SK-N-SH (cell line): ENCODE results near the gene MYOM3. TPM values are rescaled to one million over a fixed set of nuclear protein-coding genes. Genes with fewer than 3 reads are reported as not detected.
A peak's percentile ranks its signal among the peaks of the same experiment; 100 is the strongest.

Experiments used
- CTCF ChIA-PET: fragments of 300-600, 350-600 bp; formaldehyde crosslinking; extraction: SDS; loops from one replicate; lab custom pipeline; 2021; lab: Yijun Ruan, JAX
- POLR2A ChIA-PET: fragments of 350-600 bp; sonication (Branson Sonifier 250); formaldehyde crosslinking; extraction: SDS; loops from one replicate; lab custom pipeline; 2020; ENCODE audit warnings: antibody characterized with exemption, inconsistent platforms; lab: Yijun Ruan, JAX
- DNase-seq: peaks from one replicate; pipeline ENCODE4 v3.0.0; 2012
- H2AFZ ChIP-seq: fragments of 200-600 bp; sonication (generic); 2 replicates; pipeline ENCODE4 v1.8.1; 2016; ENCODE audit warnings: antibody characterized with exemption, mild to moderate bottlenecking, low read depth
- H3F3A ChIP-seq: fragments of 200-600 bp; sonication (generic); replicated peaks from 2 replicates; pipeline ENCODE3; 2016; ENCODE audit warnings: antibody characterized with exemption, mild to moderate bottlenecking; ENCODE audit not compliant: insufficient read depth
- H3K27ac ChIP-seq, 2 experiments: fragments of 200-500 bp in 1 of 2; fragments of 200-600 bp in 1 of 2; sonication (Bioruptor generic) in 1 of 2; sonication (generic), shearing (Covaris generic) in 1 of 2; 2 replicates each; pipeline versions ENCODE4 v1.5.1 to v1.6.1; 2014 to 2016; ENCODE audit warnings: low read depth in 2 of 2, inconsistent platforms in 1 of 2, low read length in 1 of 2, mild to moderate bottlenecking in 1 of 2, mixed read lengths in 1 of 2
- H3K27me3 ChIP-seq: fragments of 200-600 bp; sonication (generic), shearing (Covaris generic); 2 replicates; pipeline ENCODE4 v1.6.1; 2016; ENCODE audit warnings: mixed run types; ENCODE audit not compliant: insufficient read depth
- H3K36me3 ChIP-seq, 2 experiments: fragments of 200-500 bp in 1 of 2; fragments of 200-600 bp in 1 of 2; sonication (Bioruptor generic) in 1 of 2; sonication (generic) in 1 of 2; replicated peaks in 1 of 2; 2 replicates each; pipeline versions ENCODE3 to v1.5.1; 2014 to 2016; ENCODE audit warnings: low read length in 1 of 2, mild to moderate bottlenecking in 1 of 2; ENCODE audit not compliant: insufficient read depth in 2 of 2, control insufficient read depth in 1 of 2
- H3K4me1 ChIP-seq, 2 experiments: fragments of 200-500 bp in 1 of 2; fragments of 200-600 bp in 1 of 2; sonication (Bioruptor generic) in 1 of 2; sonication (generic), shearing (Covaris generic) in 1 of 2; 2 replicates each; pipeline versions ENCODE4 v1.5.1 to v1.6.1; 2014 to 2016; ENCODE audit warnings: low read depth in 1 of 2, low read length in 1 of 2, mixed run types in 1 of 2; ENCODE audit not compliant: insufficient read depth in 2 of 2, control insufficient read depth in 1 of 2
- H3K4me2 ChIP-seq: fragments of 200-600 bp; sonication (generic), shearing (Covaris generic); 2 replicates; pipeline ENCODE4 v1.6.1; 2017; ENCODE audit warnings: mixed run types
- H3K4me3 ChIP-seq, 2 experiments: fragments of 200-500 bp in 1 of 2; fragments of 200-600 bp in 1 of 2; sonication (Bioruptor generic) in 1 of 2; sonication (generic), shearing (Covaris generic) in 1 of 2; 2 replicates each; pipeline versions ENCODE4 v1.5.1 to v1.8.1; 2014 to 2016; ENCODE audit warnings: low read depth in 2 of 2, inconsistent platforms in 1 of 2, low read length in 1 of 2, mild to moderate bottlenecking in 1 of 2, mixed read lengths in 1 of 2, moderate library complexity in 1 of 2
- H3K79me2 ChIP-seq: fragments of 200-600 bp; sonication (generic); 2 replicates; pipeline ENCODE4 v1.8.1; 2017; ENCODE audit warnings: mild to moderate bottlenecking; ENCODE audit not compliant: insufficient read depth
- H3K9ac ChIP-seq: fragments of 200-600 bp; sonication (generic); 2 replicates; pipeline ENCODE4 v1.6.1; 2017; ENCODE audit warnings: mixed run types
- H3K9me2 ChIP-seq: fragments of 200-600 bp; sonication (generic); 2 replicates; pipeline ENCODE4 v1.6.1; 2017; ENCODE audit warnings: mixed run types
- H3K9me3 ChIP-seq: fragments of 200-600 bp; sonication (generic); 2 replicates; pipeline ENCODE4 v1.6.1; 2017; ENCODE audit warnings: mixed run types, mild to moderate bottlenecking, moderate library complexity
- H4K20me1 ChIP-seq: fragments of 200-600 bp; sonication (generic); 2 replicates; pipeline ENCODE4 v1.6.1; 2017; ENCODE audit warnings: mild to moderate bottlenecking, mixed run types; ENCODE audit not compliant: insufficient read depth
- CTCF ChIP-seq: fragments of 200-600 bp; sonication (generic); IDR thresholded peaks from 2 replicates; pipeline ENCODE4 v1.6.1; 2017; ENCODE audit warnings: antibody characterized with exemption, mild to moderate bottlenecking, moderate library complexity
- GABPA ChIP-seq: IDR thresholded peaks from 2 replicates; pipeline ENCODE4 v1.4.0; 2012; ENCODE audit warnings: low read depth, mild to moderate bottlenecking
- MXI1 ChIP-seq: IDR thresholded peaks from 2 replicates; pipeline ENCODE4 v1.6.1; 2012; ENCODE audit warnings: mild to moderate bottlenecking, low read depth, low read length, improper control_type of control experiment
- NFIC ChIP-seq: IDR thresholded peaks from 2 replicates; pipeline ENCODE4 v1.4.0; 2012; ENCODE audit warnings: borderline replicate concordance
- NRF1 ChIP-seq: IDR thresholded peaks from 2 replicates; pipeline ENCODE4 v1.6.1; 2012; ENCODE audit warnings: low read depth, mild to moderate bottlenecking, low read length
- REST ChIP-seq: IDR thresholded peaks from 2 replicates; pipeline ENCODE4 v1.6.1; 2012; ENCODE audit warnings: mild to moderate bottlenecking, low read depth, low read length, moderate library complexity
- SMC3 ChIP-seq: IDR thresholded peaks from 2 replicates; pipeline ENCODE4 v1.6.1; 2012; ENCODE audit warnings: low read depth, low read length, improper control_type of control experiment
- TEAD4 ChIP-seq: IDR thresholded peaks from 2 replicates; pipeline ENCODE4 v1.4.0; 2012; ENCODE audit warnings: mild to moderate bottlenecking, borderline replicate concordance; ENCODE audit not compliant: insufficient read depth
- YY1 ChIP-seq: IDR thresholded peaks from 2 replicates; pipeline ENCODE4 v1.4.0; 2012; ENCODE audit warnings: low read depth, mild to moderate bottlenecking
- WGBS: methylation state at CpG from one replicate; pipeline ENCODE4 v1.1.6; 2017; ENCODE audit warnings: low lambda C conversion rate; 5-methylcytosine and 5-hydroxymethylcytosine counted together
- polyA plus RNA-seq, 3 experiments: library from polyadenylated mRNA; depleted of rRNA; stranded (reverse); fragments of >200 nt; gene quantifications; 2 replicates each; pipeline ENCODE4 v1.2.3, GENCODE V29; 2012

MYOM3 gene
- polyA plus RNA-seq, 1 of the 3 experiments (the other 2 are of a cell fraction), result 0.02 TPM

GRCh38 chr1:24156542-24157260 lies 44.8 kb upstream of the MYOM3 start (continued):
- TF ChIP-seq REST (no peak), TEAD4 (no peak), NFIC (no peak), NRF1 (no peak), GABPA (no peak), MXI1 (no peak), YY1 (no peak), SMC3 (no peak)

GRCh38 chr1:24155011-24155782 lies 43.3 kb upstream of the MYOM3 start:
- peak; percentile 42; the same call in 1 of the 2 replicates for TF ChIP-seq CTCF
- TF ChIP-seq REST, result no peak
- peaks cover 18% of the 10 kb centered on the region; the same call in 1 of the 2 replicates for H3K27me3 ChIP-seq
- no peaks in the 10 kb centered on the region for H3K9me3 ChIP-seq
- H3K4me2 ChIP-seq, result no peak overlapping the region
- peaks cover 0 to 1% of the 10 kb centered on the region in 2 experiments; a peak in 1 of 4 replicates for H3K4me1 ChIP-seq
- CTCF ChIA-PET, result interaction anchor here (0.7 to 9.5 kb wide), 10 partner anchors 10 to 259 kb away, joined by 3 to 72 read pairs (median 3); no protein-coding TSS in a partner anchor
- WGBS, result 63% methylated on average over 8 of the region's 11 CpGs
- no peaks in the 10 kb centered on the region for H3K79me2 ChIP-seq
- POLR2A ChIA-PET, result no interaction called here
- no peaks in the 10 kb centered on the region for H3F3A ChIP-seq
- H3K9me2 ChIP-seq, result no peaks in the 10 kb centered on the region
- H4K20me1 ChIP-seq, result no peaks in the 10 kb centered on the region
- H3K27ac ChIP-seq, result no peak overlapping the region
- no peaks in the 10 kb centered on the region for H3K36me3 ChIP-seq
- H3K4me3 ChIP-seq, result no peak overlapping the region
- no peak overlapping the region for H2AFZ ChIP-seq
- peak; percentile 43 for DNase-seq
- no peak overlapping the region for H3K9ac ChIP-seq
